Spleen (tissue), 11 donors: ENCODE results near the gene PGA4. TPM values are rescaled to one million over a fixed set of nuclear protein-coding genes. Genes with fewer than 3 reads are reported as not detected.

ENCODE experiments used
- DNase-seq: peaks from one replicate; pipeline ENCODE4 v3.0.0-alpha.2; 2020
- H3K27ac ChIP-seq, 8 donors: fragments of 200-600 bp; sonication (generic) in 7 of 8; 1 replicate in 4 of 8; 2 replicates in 4 of 8; pipeline versions ENCODE4 v1.5.0 to v1.8.0; 2016 to 2021; ENCODE audit warnings: inconsistent platforms in 4 of 8, mild to moderate bottlenecking in 4 of 8, moderate library complexity in 1 of 8
- H3K27me3 ChIP-seq, 7 donors: fragments of 200-600 bp; sonication (generic) in 6 of 7; replicated peaks in 1 of 7; 1 replicate in 4 of 7; 2 replicates in 3 of 7; pipeline versions ENCODE4 v1.5.0 to v1.8.0; 2016 to 2021; ENCODE audit warnings: inconsistent platforms in 3 of 7, mild to moderate bottlenecking in 1 of 7
- H3K36me3 ChIP-seq, 6 donors: fragments of 200-600 bp; sonication (generic) in 5 of 6; 1 replicate in 4 of 6; 2 replicates in 2 of 6; pipeline versions ENCODE4 v1.5.0 to v1.8.0; 2016 to 2021; ENCODE audit warnings: inconsistent platforms in 2 of 6
- H3K4me1 ChIP-seq, 6 donors: fragments of 200-600 bp; sonication (generic) in 5 of 6; 1 replicate in 3 of 6; 2 replicates in 3 of 6; pipeline versions ENCODE4 v1.5.0 to v1.8.0; 2016 to 2021; ENCODE audit warnings: inconsistent platforms in 3 of 6
- H3K4me3 ChIP-seq, 8 donors: fragments of 200-600 bp; sonication (generic) in 7 of 8; 1 replicate in 4 of 8; 2 replicates in 4 of 8; pipeline versions ENCODE4 v1.5.0 to v1.8.0; 2016 to 2021; ENCODE audit warnings: inconsistent platforms in 4 of 8, mild to moderate bottlenecking in 4 of 8, moderate library complexity in 2 of 8
- H3K9me3 ChIP-seq, 8 donors: fragments of 200-600 bp; sonication (generic) in 7 of 8; 1 replicate in 4 of 8; 2 replicates in 4 of 8; pipeline versions ENCODE4 v1.5.0 to v1.8.0; 2016 to 2021; ENCODE audit warnings: inconsistent platforms in 4 of 8
- POLR2A ChIP-seq, 3 donors: fragments of 450-650 bp; IDR thresholded peaks; one replicate each; pipeline ENCODE4 v1.5.1; 2017; ENCODE audit warnings: antibody characterized with exemption in 3 of 3, mild to moderate bottlenecking in 1 of 3
- POLR2AphosphoS5 ChIP-seq, 3 donors: sonication (generic); formaldehyde crosslinking; IDR thresholded peaks; one replicate each; pipeline ENCODE4 v1.5.1; 2017; ENCODE audit warnings: antibody characterized with exemption in 3 of 3
- WGBS, 5 donors: extraction: QIAGEN DNeasy Blood & Tissue Kit in 3 of 5; methylation state at CpG; one replicate each; pipeline versions ENCODE4 v1.1.5 to v1.1.7; 2013 to 2018; 5-methylcytosine and 5-hydroxymethylcytosine counted together
- intact Hi-C: fragments of 100-400 bp; cut with DNase I; formaldehyde crosslinking; loops from one replicate; pipeline ENCODE4 v1.15.0; 2023; ENCODE audit warnings: low total_unique reads
- polyA plus RNA-seq, 3 donors: library from polyadenylated mRNA; stranded (reverse); fragments of 200-250 nt; gene quantifications; one replicate each; pipeline ENCODE4 v1.2.1, GENCODE V29; 2013
- total RNA-seq, 7 donors: library from RNA; depleted of rRNA in 3 of 7; stranded (reverse); fragments of >200 nt in 3 of 7; fragmentation: NEBNext Ultra II Directional in 4 of 7; extraction: Animal tissue kit (Norgen Biotek cat#: 25700) in 4 of 7; gene quantifications; one replicate each; pipeline versions ENCODE4 v1.1.0 to v1.2.1, GENCODE V29; 2016 to 2021
- TF ChIP-seq, protein P1 (sequence below), 11 experiments: fragments of 200-600 bp in 7 of 11; fragments of 450-650 bp in 4 of 11; sonication (generic) in 4 of 11; IDR thresholded peaks in 8 of 11; conservative IDR thresholded peaks in 3 of 11; 1 replicate in 7 of 11; 2 replicates in 4 of 11; pipeline versions ENCODE4 v1.4.0 to v1.8.0; 2016 to 2021; ENCODE audit warnings: antibody characterized with exemption in 11 of 11, inconsistent platforms in 4 of 11, mild to moderate bottlenecking in 1 of 11
- donor health status: healthy with polysubstance abuse.
- donor health status: DM: no; HTN: no; CAD: no; lungs with moderate emphysema.
- donor health status: DM: no; HTN: no; CAD: no.
- donor health status: Bipolar disorder and iron deficiency.
- donor health status: healthy.
- donor health status: DM: no; HTN: no; CAD: no.
- donor health status: DM: yes; HTN: yes; CAD: no.

PGA4 gene
- total and polyA plus RNA-seq, 10 donors, result 0.36 to 12.2 (median 1.6) TPM; not detected in 1

DNA sequence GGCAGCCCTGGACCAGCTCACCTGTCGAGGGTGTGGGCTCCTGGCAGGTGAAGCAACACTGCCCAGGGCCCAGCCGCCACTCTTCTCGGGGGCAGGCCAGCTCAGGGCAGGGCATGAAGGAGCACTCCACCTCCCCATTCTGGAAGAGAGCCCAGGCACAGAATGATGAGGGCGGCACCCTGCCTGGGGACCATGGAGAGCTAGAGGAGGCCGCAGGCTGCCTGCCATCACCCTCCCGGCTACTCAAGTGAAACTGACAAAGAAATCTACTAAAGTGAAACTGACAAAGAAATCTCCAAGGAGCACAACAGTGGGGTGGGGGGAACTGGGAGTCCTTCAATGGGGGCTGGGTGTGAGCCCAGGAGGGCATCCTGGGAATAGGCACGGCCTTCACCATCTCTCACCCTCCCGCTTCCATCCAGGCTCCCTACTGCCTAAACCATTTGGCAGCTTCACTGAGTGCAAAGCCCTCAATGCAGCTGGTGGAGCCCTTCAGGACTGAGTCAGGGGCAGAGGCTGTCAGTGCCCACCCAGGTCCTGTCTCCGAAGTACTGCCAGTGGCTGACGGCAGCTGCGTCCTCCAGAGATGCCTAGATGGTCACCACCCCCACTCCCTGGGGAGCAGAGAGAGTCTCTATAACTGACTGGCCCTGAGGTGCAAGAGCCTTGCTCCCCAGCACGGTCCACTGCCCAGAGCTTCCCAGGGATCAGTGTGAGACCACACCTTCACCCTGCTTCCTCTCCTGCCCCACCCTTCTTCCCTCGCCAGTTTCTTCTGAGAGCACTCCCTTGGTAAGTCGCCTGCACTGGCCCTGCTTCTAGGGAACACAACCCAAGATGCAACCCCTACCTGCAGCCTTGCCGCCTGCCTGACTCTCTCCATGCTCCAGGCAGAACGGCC lies 51.3 kb downstream of the PGA4 start:
- no peak overlapping the region for H3K4me3 ChIP-seq
- H3K36me3 ChIP-seq, result no peaks in the 10 kb centered on the region
- WGBS, 5 donors, result 79 to 89% (median 84%) methylated on average over 14 to 16 of the region's 16 CpGs
- no peak overlapping the region for H3K27ac ChIP-seq
- no peaks in the 10 kb centered on the region for H3K27me3 ChIP-seq
- intact Hi-C loops, result no loop called here
- no peak for DNase-seq
- no peaks in the 10 kb centered on the region for H3K9me3 ChIP-seq
- no peaks in the 10 kb centered on the region for H3K4me1 ChIP-seq
- TF ChIP-seq POLR2A (IDR thresholded peaks at IDR 0.05), result no peak
- no peak for TF ChIP-seq POLR2AphosphoS5 (IDR thresholded peaks at IDR 0.05)
- TF ChIP-seq, protein P1, sequence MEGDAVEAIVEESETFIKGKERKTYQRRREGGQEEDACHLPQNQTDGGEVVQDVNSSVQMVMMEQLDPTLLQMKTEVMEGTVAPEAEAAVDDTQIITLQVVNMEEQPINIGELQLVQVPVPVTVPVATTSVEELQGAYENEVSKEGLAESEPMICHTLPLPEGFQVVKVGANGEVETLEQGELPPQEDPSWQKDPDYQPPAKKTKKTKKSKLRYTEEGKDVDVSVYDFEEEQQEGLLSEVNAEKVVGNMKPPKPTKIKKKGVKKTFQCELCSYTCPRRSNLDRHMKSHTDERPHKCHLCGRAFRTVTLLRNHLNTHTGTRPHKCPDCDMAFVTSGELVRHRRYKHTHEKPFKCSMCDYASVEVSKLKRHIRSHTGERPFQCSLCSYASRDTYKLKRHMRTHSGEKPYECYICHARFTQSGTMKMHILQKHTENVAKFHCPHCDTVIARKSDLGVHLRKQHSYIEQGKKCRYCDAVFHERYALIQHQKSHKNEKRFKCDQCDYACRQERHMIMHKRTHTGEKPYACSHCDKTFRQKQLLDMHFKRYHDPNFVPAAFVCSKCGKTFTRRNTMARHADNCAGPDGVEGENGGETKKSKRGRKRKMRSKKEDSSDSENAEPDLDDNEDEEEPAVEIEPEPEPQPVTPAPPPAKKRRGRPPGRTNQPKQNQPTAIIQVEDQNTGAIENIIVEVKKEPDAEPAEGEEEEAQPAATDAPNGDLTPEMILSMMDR (IDR thresholded peaks at IDR 0.05 in 8 of 11, conservative IDR thresholded peaks at IDR 0.05 in 3 of 11), result no peak

DNA sequence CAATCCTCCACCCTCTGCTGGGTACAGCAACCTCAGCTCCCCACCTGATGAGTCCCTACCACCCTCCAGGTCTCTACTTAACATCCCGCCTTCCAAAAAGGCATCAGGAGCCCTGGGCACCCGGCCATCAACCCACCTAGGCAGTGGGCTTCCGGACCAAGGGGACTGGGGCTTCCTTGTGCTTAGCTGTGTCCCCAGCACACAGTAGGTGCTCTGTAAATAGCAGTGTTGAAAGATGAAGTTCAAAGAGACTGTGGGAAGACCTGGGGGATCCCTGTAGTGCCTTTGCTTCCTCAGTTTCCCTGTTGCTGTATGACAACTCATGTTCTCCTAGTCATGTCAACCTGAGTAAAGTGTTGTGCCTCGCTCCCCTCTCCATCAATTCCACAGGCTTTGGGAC lies 51.9 kb downstream of the PGA4 start:
- H3K27me3 ChIP-seq, result no peaks in the 10 kb centered on the region
- H3K4me1 ChIP-seq, result no peaks in the 10 kb centered on the region
- TF ChIP-seq, protein P1 (IDR thresholded peaks at IDR 0.05 in 8 of 11, conservative IDR thresholded peaks at IDR 0.05 in 3 of 11), result no peak
- TF ChIP-seq POLR2A (IDR thresholded peaks at IDR 0.05), result no peak
- DNase-seq, result no peak
- H3K4me3 ChIP-seq, result no peak overlapping the region
- H3K36me3 ChIP-seq, result no peaks in the 10 kb centered on the region
- intact Hi-C loops, result no loop called here
- WGBS, 5 donors, result 94 to 100% (median 95%) methylated on average over 4 of the region's 4 CpGs
- H3K27ac ChIP-seq, result no peak overlapping the region
- H3K9me3 ChIP-seq, result no peaks in the 10 kb centered on the region

DNA sequence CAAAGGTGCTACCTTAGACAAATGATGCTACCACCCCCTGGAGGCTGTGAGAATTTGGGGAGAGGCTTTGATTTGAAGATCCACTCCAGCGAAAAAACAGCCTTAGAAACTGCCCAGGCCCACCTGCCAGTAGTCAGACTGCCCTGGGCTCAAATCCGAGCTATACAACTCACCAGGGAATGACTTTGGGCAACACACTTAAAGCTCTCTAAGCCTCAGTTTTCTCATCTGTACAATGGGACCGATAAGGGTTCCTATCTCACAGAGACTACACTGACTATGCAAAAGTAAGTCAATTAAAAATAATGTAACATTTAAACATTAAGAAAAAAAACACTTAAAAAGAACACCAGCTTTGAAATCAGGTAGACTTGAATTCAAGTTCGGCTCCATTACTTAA lies 53.0 kb downstream of the PGA4 start:
- Histone ChIP-seq H3K4me3 (no peak overlapping the region), H3K27me3 (no peaks in the 10 kb centered on the region), H3K36me3 (no peaks in the 10 kb centered on the region), H3K27ac (no peak overlapping the region), H3K4me1 (no peaks in the 10 kb centered on the region), H3K9me3 (no peaks in the 10 kb centered on the region)
- WGBS, 5 donors, result 82 to 97% (median 91%) methylated on average over 4 of the region's 4 CpGs
- no peak for DNase-seq
- TF ChIP-seq, protein P1 (IDR thresholded peaks at IDR 0.05 in 8 of 11, conservative IDR thresholded peaks at IDR 0.05 in 3 of 11), result no peak
- no peak for TF ChIP-seq POLR2A (IDR thresholded peaks at IDR 0.05)
- no peak for TF ChIP-seq POLR2AphosphoS5 (IDR thresholded peaks at IDR 0.05)
- intact Hi-C loops, result no loop called here

DNA sequence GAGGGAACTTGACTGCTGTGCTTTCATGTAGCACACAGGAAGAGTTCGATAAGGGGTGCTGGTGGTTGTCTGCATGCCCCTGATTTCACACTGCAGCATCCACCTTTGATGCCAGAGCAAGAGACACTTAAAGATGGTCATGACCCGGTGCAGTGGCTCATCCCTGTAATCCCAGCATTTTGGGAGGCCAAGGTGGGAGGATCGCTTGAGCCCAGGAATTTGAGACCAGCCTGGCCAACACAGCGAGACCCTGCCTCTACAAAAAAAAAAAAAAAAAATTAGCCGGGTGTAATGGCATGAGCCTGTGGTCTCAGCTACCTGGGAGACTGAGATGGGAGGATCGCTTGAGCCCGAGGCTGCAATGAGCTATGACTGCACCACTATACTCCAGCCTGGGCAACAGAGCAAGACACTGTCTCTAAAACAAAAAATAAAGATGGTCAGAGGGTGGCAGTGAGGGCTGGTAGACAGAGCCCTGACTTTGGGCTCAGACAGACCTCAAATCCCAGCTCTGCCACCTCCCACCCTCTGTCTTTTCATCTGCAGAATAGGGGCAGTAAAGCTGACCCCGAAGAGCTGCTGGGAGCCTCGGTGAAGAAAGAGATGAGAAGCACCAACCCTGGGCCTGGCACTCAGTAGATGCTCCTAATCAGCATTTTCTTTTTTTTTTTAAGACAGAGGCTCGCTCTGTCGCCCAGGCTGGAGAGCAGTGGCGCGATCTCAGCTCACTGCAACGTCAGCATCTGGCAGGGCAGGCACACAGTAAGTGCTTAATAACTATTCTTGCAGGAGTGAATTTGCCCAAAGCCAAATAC lies 55.2 kb downstream of the PGA4 start:
- DNase-seq, result no peak
- WGBS, 5 donors, result 90 to 95% (median 91%) methylated on average over 14 of the region's 14 CpGs
- H3K9me3 ChIP-seq, result no peaks in the 10 kb centered on the region
- intact Hi-C loops, result no loop called here
- no peaks in the 10 kb centered on the region for H3K27me3 ChIP-seq
- H3K4me3 ChIP-seq, result no peak overlapping the region
- no peaks in the 10 kb centered on the region for H3K4me1 ChIP-seq
- H3K27ac ChIP-seq, result no peak overlapping the region
- TF ChIP-seq, protein P1 (IDR thresholded peaks at IDR 0.05 in 8 of 11, conservative IDR thresholded peaks at IDR 0.05 in 3 of 11), result no peak
- no peak for TF ChIP-seq POLR2A (IDR thresholded peaks at IDR 0.05)
- TF ChIP-seq POLR2AphosphoS5 (IDR thresholded peaks at IDR 0.05), result no peak
- H3K36me3 ChIP-seq, result no peaks in the 10 kb centered on the region
